ENCODE measurements around the gene SLC23A3.

Gene SLC23A3

GRCh38 chr2:219120082-219120481 lies 49.7 kb downstream of the SLC23A3 start:
- in situ Hi-C loops (cut with MboI; ENCODE audit: low sequenced_read_pairs) = no loop called here

GRCh38 chr2:219119422-219120043 lies 50.3 kb downstream of the SLC23A3 start:
- in situ Hi-C loops (cut with MboI; ENCODE audit: low sequenced_read_pairs) = no loop called here

GRCh38 chr2:219118504-219118903 lies 51.3 kb downstream of the SLC23A3 start:
- in situ Hi-C loops (cut with MboI; ENCODE audit: low sequenced_read_pairs) = no loop called here

DNA sequence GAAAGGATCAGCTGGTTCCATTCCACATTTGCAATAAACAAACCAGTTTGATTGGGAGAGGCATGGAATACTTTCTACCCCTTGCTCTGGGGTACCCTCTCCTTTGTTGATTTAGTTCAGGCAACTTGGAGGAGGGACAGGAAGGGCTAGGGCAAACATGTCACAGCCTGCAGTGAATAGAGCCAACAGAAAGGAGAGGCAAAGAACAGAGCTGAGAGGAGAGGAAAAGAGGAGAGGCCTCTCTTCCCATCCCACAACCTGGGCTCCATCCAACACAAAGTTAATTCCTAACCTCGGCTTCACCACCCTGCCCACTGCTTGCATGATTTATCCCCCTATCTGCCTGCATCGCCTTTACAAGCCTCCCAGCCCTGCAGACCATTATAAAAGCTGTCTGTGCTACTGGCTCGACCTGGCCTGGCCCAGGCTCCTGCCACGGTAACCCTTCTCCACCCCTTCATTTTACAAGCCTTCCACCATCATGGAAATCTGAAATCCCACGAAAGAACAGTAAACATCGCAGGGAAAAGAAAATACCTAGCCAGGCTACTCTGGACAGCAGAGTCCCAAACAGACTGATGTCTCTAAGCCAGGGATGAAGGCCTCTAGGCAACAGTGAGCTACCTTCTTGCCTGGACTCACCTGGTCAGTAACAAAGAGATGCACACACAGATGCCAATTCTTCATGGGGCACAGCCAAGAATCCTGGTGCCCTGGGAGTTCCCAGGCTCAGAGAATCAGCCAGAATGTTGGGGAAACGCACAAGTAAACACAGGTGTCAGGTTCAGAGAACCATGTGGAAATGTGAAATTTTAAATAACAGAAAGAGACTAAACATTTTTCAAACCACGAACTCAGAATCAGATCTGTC lies 52.8 kb downstream of the SLC23A3 start:
- in situ Hi-C loops (cut with MboI; ENCODE audit: low sequenced_read_pairs) = no loop called here

GRCh38 chr2:219112651-219113338 lies 57.0 kb downstream of the SLC23A3 start:
- in situ Hi-C loops (cut with MboI; ENCODE audit: low sequenced_read_pairs) = loop anchor here (5.0 kb wide), 1 partner anchor 40 kb away; no protein-coding TSS in a partner anchor

- in situ Hi-C loops (cut with MboI; ENCODE audit: low sequenced_read_pairs) = loop anchor here (5.0 kb wide), 1 partner anchor 40 kb away; no protein-coding TSS in a partner anchor
These were observed 57.8 kb downstream of the SLC23A3 start for GRCh38 chr2:219112062-219112406.
